GM23338 (cell line): ENCODE data around the gene VPS41. TPM values are rescaled to one million over a fixed set of nuclear protein-coding genes. Genes with fewer than 3 reads are reported as not detected.

ENCODE experiments used
- ATAC-seq: fragments of 200-7000 bp; cut with Tn5 transposase; 3 replicates; pipeline ENCODE4 v1.9.1; 2020
- DNase-seq: peaks from one replicate; pipeline ENCODE4 v3.0.0-alpha.2; 2015; ENCODE audit warnings: low spot score
- H2AFZ ChIP-seq: fragments of 200-600 bp; sonication (generic); 2 replicates; pipeline ENCODE4 v1.8.0; 2016; ENCODE audit warnings: antibody characterized with exemption, mild to moderate bottlenecking, moderate library complexity
- H3F3A ChIP-seq: fragments of 200-600 bp; sonication (generic); replicated peaks from 2 replicates; pipeline ENCODE4 v1.8.0; 2017; ENCODE audit warnings: antibody characterized with exemption, mixed run types, low read depth
- H3K27ac ChIP-seq: fragments of 200-600 bp; sonication (generic); 2 replicates; pipeline ENCODE4 v1.6.1; 2016; ENCODE audit warnings: low read depth
- H3K27me3 ChIP-seq: fragments of 200-600 bp; sonication (generic); 2 replicates; pipeline ENCODE4 v1.8.0; 2016; ENCODE audit warnings: mild to moderate bottlenecking, mixed run types, moderate library complexity; ENCODE audit not compliant: insufficient read depth
- H3K36me3 ChIP-seq: fragments of 200-600 bp; sonication (generic); 2 replicates; pipeline ENCODE4 v1.8.0; 2016; ENCODE audit warnings: mild to moderate bottlenecking; ENCODE audit not compliant: insufficient read depth
- H3K4me1 ChIP-seq: fragments of 200-600 bp; sonication (generic); 2 replicates; pipeline ENCODE4 v1.8.0; 2016; ENCODE audit warnings: mild to moderate bottlenecking, moderate library complexity; ENCODE audit not compliant: insufficient read depth
- H3K4me2 ChIP-seq: fragments of 200-600 bp; sonication (generic); 2 replicates; pipeline ENCODE4 v1.7.1; 2017; ENCODE audit warnings: mixed run types
- H3K4me3 ChIP-seq: fragments of 200-600 bp; sonication (generic); 2 replicates; pipeline ENCODE4 v1.6.1; 2016; ENCODE audit warnings: mixed run types
- H3K79me2 ChIP-seq: fragments of 200-600 bp; sonication (generic); replicated peaks from 2 replicates; pipeline ENCODE4 v1.8.0; 2017; ENCODE audit warnings: mild to moderate bottlenecking; ENCODE audit not compliant: insufficient read depth
- H3K9me2 ChIP-seq: fragments of 200-600 bp; sonication (generic); 2 replicates; pipeline ENCODE4 v1.8.0; 2017; ENCODE audit not compliant: insufficient read depth
- H4K20me1 ChIP-seq: fragments of 200-600 bp; sonication (generic); replicated peaks from 2 replicates; pipeline ENCODE4 v1.8.0; 2017; ENCODE audit warnings: mild to moderate bottlenecking; ENCODE audit not compliant: insufficient read depth
- H3K27ac Mint-ChIP-seq: 2 replicates; pipeline ENCODE4 v1.8.0; 2020; ENCODE audit warnings: inconsistent platforms, mild to moderate bottlenecking, moderate library complexity, mixed read lengths
- H3K27me3 Mint-ChIP-seq: 3 replicates; pipeline ENCODE4 v1.8.0; 2022; ENCODE audit warnings: low read depth, mild to moderate bottlenecking, moderate library complexity, mixed read lengths, inconsistent platforms; ENCODE audit not compliant: insufficient read depth, poor library complexity
- H3K36me3 Mint-ChIP-seq: 3 replicates; pipeline ENCODE4 v1.8.0; 2021; ENCODE audit warnings: low read depth, mild to moderate bottlenecking, inconsistent platforms, moderate library complexity, mixed read lengths
- H3K4me1 Mint-ChIP-seq: 3 replicates; pipeline ENCODE4 v1.8.0; 2020; ENCODE audit warnings: mild to moderate bottlenecking, inconsistent platforms, mixed read lengths
- H3K4me3 Mint-ChIP-seq: 3 replicates; pipeline ENCODE4 v1.8.0; 2021; ENCODE audit warnings: moderate library complexity, mild to moderate bottlenecking, inconsistent platforms, mixed read lengths
- H3K9me3 Mint-ChIP-seq: 3 replicates; pipeline ENCODE4 v1.8.0; 2020; ENCODE audit warnings: moderate library complexity, mild to moderate bottlenecking, inconsistent platforms, mixed read lengths
- CREB1 ChIP-seq: fragments of 250-450 bp; sonication (Bioruptor Pico); IDR thresholded peaks from 2 replicates; pipeline ENCODE4 v1.5.0; 2020; ENCODE audit warnings: low read depth, mild to moderate bottlenecking, moderate library complexity
- ETS1 ChIP-seq: IDR thresholded peaks from 2 replicates; pipeline ENCODE4 v1.6.1; 2016; ENCODE audit warnings: antibody characterized with exemption
- EZH2 ChIP-seq: fragments of 200-600 bp; sonication (generic); IDR thresholded peaks from one replicate; pipeline ENCODE4 v1.8.0; 2017; ENCODE audit warnings: antibody characterized with exemption, mild to moderate bottlenecking, low read depth; ENCODE audit not compliant: unreplicated experiment
- EZH2phosphoT487 ChIP-seq: fragments of 200-600 bp; sonication (generic); IDR thresholded peaks from one replicate; pipeline ENCODE4 v1.8.1; 2018; ENCODE audit warnings: antibody characterized with exemption; ENCODE audit not compliant: unreplicated experiment
- JUNB ChIP-seq: IDR thresholded peaks from one replicate; pipeline ENCODE4 v1.6.1; 2016; ENCODE audit warnings: antibody characterized with exemption; ENCODE audit not compliant: unreplicated experiment
- NANOG ChIP-seq: IDR thresholded peaks from 2 replicates; pipeline ENCODE4 v1.6.1; 2016; ENCODE audit warnings: antibody characterized with exemption, borderline replicate concordance
- POLR2AphosphoS5 ChIP-seq: IDR thresholded peaks from 2 replicates; pipeline ENCODE4 v1.6.1; 2016; ENCODE audit warnings: antibody characterized with exemption, low read depth
- STAT1 ChIP-seq: IDR thresholded peaks from one replicate; pipeline ENCODE4 v1.6.1; 2016; ENCODE audit warnings: antibody characterized with exemption; ENCODE audit not compliant: unreplicated experiment
- ZNF114 ChIP-seq: fragments of 250-450 bp; sonication (Bioruptor Pico); IDR thresholded peaks from 2 replicates; pipeline ENCODE4 v1.5.0; 2020; ENCODE audit warnings: mild to moderate bottlenecking, moderate library complexity
- ZNF331 ChIP-seq: fragments of 250-450 bp; sonication (Bioruptor Pico); IDR thresholded peaks from 2 replicates; pipeline ENCODE4 v1.5.0; 2020; ENCODE audit warnings: low read depth, mild to moderate bottlenecking, moderate library complexity
- polyA plus RNA-seq: library from polyadenylated mRNA; unstranded; fragments of >200 nt; fragmentation: Nextera tagmentation; extraction: Ambion mirVana; gene quantifications from 2 replicates; pipeline ENCODE4 v1.2.1, GENCODE V29; 2016
- total RNA-seq: library from RNA; depleted of rRNA; stranded (reverse); fragments of >200 nt; shearing (Covaris generic); gene quantifications from 2 replicates; pipeline ENCODE4 v1.2.3, GENCODE V29; 2014
- TF ChIP-seq, protein P1 (sequence below): fragments of 250-450 bp; sonication (Bioruptor Pico); IDR thresholded peaks from 2 replicates; pipeline ENCODE4 v1.5.0; 2020; ENCODE audit warnings: mild to moderate bottlenecking, moderate library complexity
- TF ChIP-seq, protein P2 (sequence below): IDR thresholded peaks from one replicate; pipeline ENCODE4 v1.6.1; 2018; ENCODE audit warnings: antibody characterized with exemption; ENCODE audit not compliant: unreplicated experiment
- TF ChIP-seq, protein P3 (sequence below), 2 experiments: fragments of 200-600 bp in 1 of 2; sonication (generic) in 1 of 2; conservative IDR thresholded peaks; 2 replicates each; pipeline versions ENCODE4 v1.5.1 to v1.6.1; 2016 to 2017; ENCODE audit warnings: antibody characterized with exemption in 2 of 2, low read depth in 2 of 2, mild to moderate bottlenecking in 2 of 2, moderate library complexity in 1 of 2

The VPS41 gene
- total and polyA plus RNA-seq, 2 experiments from 2014 or later = 20.2 to 41.2 TPM

DNA sequence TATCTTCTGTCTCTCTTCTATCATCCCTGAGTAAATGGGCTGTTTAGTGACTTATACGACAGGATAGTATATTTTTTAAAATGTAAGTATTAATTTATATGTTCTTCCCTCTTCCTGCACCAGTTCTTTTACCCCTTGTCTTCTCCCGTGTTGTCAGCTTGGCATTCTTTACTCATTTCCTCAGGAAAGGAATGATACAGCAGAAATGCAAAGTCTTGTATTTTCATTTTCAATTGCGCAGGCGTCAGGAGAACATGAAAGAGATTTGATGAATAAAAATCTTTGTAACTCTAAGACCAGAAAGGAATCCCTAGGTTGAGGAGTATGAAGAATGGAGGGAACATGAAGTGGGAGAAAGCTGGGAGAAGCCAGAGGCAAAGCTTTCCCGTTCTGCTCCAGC is 18.8 kb upstream of the VPS41 start:
- Histone ChIP-seq H3K4me2 (no peak overlapping the region), H3K36me3 (no peaks in the 10 kb centered on the region), H3K27me3 (no peaks in the 10 kb centered on the region), H3K27ac (no peak overlapping the region), H2AFZ (no peak overlapping the region), H3F3A (no peaks in the 10 kb centered on the region), H3K4me3 (no peak overlapping the region), H3K79me2 (no peaks in the 10 kb centered on the region), H3K9me2 (no peaks in the 10 kb centered on the region), H4K20me1 (no peaks in the 10 kb centered on the region; the same call in 1 of the 2 replicates), H3K4me1 (peaks cover 9% of the 10 kb centered on the region; the same call in 1 of the 2 replicates)
- Mint-ChIP-seq H3K36me3 (no peaks in the 10 kb centered on the region), H3K4me3 (no peak overlapping the region), H3K27ac (no peak overlapping the region), H3K4me1 (peaks cover 16% of the 10 kb centered on the region; the same call in 2 of the 3 replicates), H3K27me3 (peaks cover 7% of the 10 kb centered on the region), H3K9me3 (no peaks in the 10 kb centered on the region; the same call in 2 of the 3 replicates)
- no peak for TF ChIP-seq JUNB
- no peak for TF ChIP-seq ZNF114
- TF ChIP-seq, protein P1, sequence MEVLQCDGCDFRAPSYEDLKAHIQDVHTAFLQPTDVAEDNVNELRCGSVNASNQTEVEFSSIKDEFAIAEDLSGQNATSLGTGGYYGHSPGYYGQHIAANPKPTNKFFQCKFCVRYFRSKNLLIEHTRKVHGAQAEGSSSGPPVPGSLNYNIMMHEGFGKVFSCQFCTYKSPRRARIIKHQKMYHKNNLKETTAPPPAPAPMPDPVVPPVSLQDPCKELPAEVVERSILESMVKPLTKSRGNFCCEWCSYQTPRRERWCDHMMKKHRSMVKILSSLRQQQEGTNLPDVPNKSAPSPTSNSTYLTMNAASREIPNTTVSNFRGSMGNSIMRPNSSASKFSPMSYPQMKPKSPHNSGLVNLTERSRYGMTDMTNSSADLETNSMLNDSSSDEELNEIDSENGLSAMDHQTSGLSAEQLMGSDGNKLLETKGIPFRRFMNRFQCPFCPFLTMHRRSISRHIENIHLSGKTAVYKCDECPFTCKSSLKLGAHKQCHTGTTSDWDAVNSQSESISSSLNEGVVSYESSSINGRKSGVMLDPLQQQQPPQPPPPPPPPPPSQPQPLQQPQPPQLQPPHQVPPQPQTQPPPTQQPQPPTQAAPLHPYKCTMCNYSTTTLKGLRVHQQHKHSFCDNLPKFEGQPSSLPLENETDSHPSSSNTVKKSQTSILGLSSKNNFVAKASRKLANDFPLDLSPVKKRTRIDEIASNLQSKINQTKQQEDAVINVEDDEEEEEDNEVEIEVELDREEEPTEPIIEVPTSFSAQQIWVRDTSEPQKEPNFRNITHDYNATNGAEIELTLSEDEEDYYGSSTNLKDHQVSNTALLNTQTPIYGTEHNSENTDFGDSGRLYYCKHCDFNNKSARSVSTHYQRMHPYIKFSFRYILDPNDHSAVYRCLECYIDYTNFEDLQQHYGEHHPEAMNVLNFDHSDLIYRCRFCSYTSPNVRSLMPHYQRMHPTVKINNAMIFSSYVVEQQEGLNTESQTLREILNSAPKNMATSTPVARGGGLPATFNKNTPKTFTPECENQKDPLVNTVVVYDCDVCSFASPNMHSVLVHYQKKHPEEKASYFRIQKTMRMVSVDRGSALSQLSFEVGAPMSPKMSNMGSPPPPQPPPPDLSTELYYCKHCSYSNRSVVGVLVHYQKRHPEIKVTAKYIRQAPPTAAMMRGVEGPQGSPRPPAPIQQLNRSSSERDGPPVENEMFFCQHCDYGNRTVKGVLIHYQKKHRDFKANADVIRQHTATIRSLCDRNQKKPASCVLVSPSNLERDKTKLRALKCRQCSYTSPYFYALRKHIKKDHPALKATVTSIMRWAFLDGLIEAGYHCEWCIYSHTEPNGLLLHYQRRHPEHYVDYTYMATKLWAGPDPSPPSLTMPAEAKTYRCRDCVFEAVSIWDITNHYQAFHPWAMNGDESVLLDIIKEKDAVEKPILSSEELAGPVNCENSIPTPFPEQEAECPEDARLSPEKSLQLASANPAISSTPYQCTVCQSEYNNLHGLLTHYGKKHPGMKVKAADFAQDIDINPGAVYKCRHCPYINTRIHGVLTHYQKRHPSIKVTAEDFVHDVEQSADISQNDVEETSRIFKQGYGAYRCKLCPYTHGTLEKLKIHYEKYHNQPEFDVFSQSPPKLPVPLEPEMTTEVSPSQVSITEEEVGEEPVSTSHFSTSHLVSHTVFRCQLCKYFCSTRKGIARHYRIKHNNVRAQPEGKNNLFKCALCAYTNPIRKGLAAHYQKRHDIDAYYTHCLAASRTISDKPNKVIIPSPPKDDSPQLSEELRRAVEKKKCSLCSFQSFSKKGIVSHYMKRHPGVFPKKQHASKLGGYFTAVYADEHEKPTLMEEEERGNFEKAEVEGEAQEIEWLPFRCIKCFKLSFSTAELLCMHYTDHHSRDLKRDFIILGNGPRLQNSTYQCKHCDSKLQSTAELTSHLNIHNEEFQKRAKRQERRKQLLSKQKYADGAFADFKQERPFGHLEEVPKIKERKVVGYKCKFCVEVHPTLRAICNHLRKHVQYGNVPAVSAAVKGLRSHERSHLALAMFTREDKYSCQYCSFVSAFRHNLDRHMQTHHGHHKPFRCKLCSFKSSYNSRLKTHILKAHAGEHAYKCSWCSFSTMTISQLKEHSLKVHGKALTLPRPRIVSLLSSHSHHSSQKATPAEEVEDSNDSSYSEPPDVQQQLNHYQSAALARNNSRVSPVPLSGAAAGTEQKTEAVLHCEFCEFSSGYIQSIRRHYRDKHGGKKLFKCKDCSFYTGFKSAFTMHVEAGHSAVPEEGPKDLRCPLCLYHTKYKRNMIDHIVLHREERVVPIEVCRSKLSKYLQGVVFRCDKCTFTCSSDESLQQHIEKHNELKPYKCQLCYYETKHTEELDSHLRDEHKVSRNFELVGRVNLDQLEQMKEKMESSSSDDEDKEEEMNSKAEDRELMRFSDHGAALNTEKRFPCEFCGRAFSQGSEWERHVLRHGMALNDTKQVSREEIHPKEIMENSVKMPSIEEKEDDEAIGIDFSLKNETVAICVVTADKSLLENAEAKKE (CRISPR knock-in tag) = no peak
- TF ChIP-seq EZH2 = no peak
- TF ChIP-seq, protein P2, sequence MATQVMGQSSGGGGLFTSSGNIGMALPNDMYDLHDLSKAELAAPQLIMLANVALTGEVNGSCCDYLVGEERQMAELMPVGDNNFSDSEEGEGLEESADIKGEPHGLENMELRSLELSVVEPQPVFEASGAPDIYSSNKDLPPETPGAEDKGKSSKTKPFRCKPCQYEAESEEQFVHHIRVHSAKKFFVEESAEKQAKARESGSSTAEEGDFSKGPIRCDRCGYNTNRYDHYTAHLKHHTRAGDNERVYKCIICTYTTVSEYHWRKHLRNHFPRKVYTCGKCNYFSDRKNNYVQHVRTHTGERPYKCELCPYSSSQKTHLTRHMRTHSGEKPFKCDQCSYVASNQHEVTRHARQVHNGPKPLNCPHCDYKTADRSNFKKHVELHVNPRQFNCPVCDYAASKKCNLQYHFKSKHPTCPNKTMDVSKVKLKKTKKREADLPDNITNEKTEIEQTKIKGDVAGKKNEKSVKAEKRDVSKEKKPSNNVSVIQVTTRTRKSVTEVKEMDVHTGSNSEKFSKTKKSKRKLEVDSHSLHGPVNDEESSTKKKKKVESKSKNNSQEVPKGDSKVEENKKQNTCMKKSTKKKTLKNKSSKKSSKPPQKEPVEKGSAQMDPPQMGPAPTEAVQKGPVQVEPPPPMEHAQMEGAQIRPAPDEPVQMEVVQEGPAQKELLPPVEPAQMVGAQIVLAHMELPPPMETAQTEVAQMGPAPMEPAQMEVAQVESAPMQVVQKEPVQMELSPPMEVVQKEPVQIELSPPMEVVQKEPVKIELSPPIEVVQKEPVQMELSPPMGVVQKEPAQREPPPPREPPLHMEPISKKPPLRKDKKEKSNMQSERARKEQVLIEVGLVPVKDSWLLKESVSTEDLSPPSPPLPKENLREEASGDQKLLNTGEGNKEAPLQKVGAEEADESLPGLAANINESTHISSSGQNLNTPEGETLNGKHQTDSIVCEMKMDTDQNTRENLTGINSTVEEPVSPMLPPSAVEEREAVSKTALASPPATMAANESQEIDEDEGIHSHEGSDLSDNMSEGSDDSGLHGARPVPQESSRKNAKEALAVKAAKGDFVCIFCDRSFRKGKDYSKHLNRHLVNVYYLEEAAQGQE = no peak
- TF ChIP-seq STAT1 = no peak
- no peak for TF ChIP-seq ETS1
- TF ChIP-seq ZNF331 (CRISPR knock-in tag) = no peak
- no peak for TF ChIP-seq NANOG
- no peak for TF ChIP-seq POLR2AphosphoS5
- TF ChIP-seq, protein P3, sequence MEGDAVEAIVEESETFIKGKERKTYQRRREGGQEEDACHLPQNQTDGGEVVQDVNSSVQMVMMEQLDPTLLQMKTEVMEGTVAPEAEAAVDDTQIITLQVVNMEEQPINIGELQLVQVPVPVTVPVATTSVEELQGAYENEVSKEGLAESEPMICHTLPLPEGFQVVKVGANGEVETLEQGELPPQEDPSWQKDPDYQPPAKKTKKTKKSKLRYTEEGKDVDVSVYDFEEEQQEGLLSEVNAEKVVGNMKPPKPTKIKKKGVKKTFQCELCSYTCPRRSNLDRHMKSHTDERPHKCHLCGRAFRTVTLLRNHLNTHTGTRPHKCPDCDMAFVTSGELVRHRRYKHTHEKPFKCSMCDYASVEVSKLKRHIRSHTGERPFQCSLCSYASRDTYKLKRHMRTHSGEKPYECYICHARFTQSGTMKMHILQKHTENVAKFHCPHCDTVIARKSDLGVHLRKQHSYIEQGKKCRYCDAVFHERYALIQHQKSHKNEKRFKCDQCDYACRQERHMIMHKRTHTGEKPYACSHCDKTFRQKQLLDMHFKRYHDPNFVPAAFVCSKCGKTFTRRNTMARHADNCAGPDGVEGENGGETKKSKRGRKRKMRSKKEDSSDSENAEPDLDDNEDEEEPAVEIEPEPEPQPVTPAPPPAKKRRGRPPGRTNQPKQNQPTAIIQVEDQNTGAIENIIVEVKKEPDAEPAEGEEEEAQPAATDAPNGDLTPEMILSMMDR (conservative IDR thresholded peaks at IDR 0.05; ENCODE audit: low read depth in 2 of 2) = no peak
- TF ChIP-seq CREB1 (CRISPR knock-in tag) = no peak
- TF ChIP-seq EZH2phosphoT487 = no peak
- no peak for ATAC-seq
- DNase-seq = no peak
